PFSK-1 (cell line): Measurements from ENCODE around the gene INTS14.

ENCODE experiments used
- FOXP2 ChIP-seq: optimal IDR thresholded peaks from 2 replicates; pipeline ENCODE3; 2011; ENCODE audit warnings: borderline replicate concordance, control low read depth, inconsistent platforms; ENCODE audit not compliant: insufficient read depth; ENCODE audit errors: extremely low read length, extremely low read depth
- POLR2AphosphoS5 ChIP-seq: IDR thresholded peaks from 2 replicates; pipeline ENCODE4 v1.6.1; 2012; ENCODE audit warnings: low read depth, mild to moderate bottlenecking, control low read depth, low read length, moderate library complexity
- SIN3A ChIP-seq: IDR thresholded peaks from 2 replicates; pipeline ENCODE4 v1.6.1; 2012; ENCODE audit warnings: mild to moderate bottlenecking, low read length, moderate library complexity, borderline replicate concordance; ENCODE audit not compliant: insufficient read depth
- TAF1 ChIP-seq: IDR thresholded peaks from 2 replicates; pipeline ENCODE4 v1.6.1; 2012; ENCODE audit warnings: low read length, control low read depth, borderline replicate concordance; ENCODE audit not compliant: insufficient read depth
- TF ChIP-seq, protein P1 (sequence below), 2 experiments: IDR thresholded peaks; 2 replicates each; pipeline versions ENCODE4 v1.6.1 to v1.8.0; 2011 to 2012; ENCODE audit warnings: low read depth in 2 of 2, low read length in 2 of 2, control low read depth in 1 of 2, inconsistent platforms in 1 of 2, mild to moderate bottlenecking in 1 of 2, moderate library complexity in 1 of 2; ENCODE audit not compliant: insufficient read depth in 1 of 2

The INTS14 gene

DNA sequence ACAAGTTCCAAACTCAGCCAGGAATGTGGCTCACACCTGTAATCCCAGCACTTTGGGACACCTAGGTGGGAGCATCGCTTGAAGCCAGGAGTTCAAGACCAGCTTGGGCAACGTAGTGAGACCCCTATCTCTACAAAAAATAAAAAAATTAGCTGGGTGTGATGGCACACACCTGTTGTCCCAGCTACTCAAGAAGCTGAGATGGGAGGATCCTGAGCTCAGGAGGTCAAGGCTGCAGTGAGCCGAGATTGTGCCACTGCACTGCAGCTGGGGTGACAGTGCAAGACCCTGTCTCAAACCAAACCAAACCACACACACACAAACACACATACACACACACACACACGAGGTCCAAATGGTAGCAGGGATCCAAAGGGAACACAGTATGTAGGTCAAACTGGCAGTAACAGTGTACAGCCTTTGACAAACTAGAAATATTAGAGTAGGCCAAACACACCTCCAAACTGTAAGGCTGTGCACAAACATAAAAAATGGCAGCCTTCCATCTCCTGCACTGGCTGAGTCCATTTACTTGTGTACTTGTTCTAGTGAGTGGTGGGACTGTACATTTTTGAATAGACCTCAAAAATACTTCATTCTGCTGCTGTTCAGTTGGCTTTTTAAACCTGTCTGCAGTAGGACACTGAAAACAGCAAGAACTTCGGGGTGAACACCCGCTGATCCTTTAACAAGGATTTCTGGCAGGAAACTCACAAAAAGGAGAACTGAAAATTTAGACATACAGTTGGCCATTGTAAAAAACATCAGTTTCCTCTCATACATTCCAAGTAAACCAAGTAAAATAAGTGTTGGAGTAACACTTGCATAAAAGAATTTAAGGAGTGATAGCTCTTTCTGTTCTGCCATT lies 33.6 kb downstream of the INTS14 start:
- TF ChIP-seq, protein P1, sequence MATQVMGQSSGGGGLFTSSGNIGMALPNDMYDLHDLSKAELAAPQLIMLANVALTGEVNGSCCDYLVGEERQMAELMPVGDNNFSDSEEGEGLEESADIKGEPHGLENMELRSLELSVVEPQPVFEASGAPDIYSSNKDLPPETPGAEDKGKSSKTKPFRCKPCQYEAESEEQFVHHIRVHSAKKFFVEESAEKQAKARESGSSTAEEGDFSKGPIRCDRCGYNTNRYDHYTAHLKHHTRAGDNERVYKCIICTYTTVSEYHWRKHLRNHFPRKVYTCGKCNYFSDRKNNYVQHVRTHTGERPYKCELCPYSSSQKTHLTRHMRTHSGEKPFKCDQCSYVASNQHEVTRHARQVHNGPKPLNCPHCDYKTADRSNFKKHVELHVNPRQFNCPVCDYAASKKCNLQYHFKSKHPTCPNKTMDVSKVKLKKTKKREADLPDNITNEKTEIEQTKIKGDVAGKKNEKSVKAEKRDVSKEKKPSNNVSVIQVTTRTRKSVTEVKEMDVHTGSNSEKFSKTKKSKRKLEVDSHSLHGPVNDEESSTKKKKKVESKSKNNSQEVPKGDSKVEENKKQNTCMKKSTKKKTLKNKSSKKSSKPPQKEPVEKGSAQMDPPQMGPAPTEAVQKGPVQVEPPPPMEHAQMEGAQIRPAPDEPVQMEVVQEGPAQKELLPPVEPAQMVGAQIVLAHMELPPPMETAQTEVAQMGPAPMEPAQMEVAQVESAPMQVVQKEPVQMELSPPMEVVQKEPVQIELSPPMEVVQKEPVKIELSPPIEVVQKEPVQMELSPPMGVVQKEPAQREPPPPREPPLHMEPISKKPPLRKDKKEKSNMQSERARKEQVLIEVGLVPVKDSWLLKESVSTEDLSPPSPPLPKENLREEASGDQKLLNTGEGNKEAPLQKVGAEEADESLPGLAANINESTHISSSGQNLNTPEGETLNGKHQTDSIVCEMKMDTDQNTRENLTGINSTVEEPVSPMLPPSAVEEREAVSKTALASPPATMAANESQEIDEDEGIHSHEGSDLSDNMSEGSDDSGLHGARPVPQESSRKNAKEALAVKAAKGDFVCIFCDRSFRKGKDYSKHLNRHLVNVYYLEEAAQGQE (IDR thresholded peaks at IDR 0.05; ENCODE audit: insufficient read depth in 1 of 2, low read depth in 2 of 2, low read length in 2 of 2): no peak
- TF ChIP-seq POLR2AphosphoS5: peak; percentile 29; the same call in 1 of the 2 replicates

DNA sequence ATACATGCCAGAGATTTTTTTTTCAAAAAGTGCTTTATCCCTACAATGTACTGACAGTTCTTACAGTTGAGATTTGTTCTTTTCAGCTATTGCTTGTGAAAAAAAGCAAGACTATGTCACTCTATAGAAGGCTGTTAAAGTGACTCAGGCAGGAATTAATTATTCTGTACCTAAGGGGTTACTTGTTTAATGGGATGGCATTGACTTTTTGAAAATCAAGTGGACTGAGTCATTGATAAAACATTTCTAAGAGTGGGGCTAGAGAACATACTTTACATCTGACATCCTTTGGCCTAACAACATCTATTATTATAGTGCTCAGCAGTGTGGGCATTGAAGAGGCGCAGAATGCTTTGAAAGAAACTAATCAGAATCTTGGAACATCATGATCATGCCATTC lies 34.3 kb downstream of the INTS14 start:
- TF ChIP-seq FOXP2 (no peak), POLR2AphosphoS5 (no peak), TAF1 (no peak), SIN3A (no peak)
- TF ChIP-seq, protein P1 (IDR thresholded peaks at IDR 0.05; ENCODE audit: insufficient read depth in 1 of 2, low read depth in 2 of 2, low read length in 2 of 2): no peak

DNA sequence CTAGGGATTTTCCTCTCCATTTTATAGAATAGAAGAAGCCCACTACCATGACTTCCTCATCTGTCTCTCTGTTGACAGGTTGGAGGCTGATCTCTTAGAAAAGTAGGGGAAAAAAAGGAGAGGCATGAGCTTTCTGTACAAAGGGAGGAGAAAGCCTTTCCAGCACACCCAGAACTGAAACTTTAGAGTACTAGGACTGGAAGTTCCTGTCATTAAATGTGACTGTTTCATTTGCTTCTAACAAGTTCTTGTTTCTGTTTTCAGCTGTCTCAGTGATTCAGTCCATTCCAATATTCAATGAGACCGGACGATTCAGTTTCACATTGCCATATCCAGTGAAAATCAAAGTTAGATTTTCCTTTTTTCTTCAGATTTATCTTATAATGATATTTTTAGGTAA lies 39.0 kb downstream of the INTS14 start:
- TF ChIP-seq, protein P1 (IDR thresholded peaks at IDR 0.05; ENCODE audit: insufficient read depth in 1 of 2, low read depth in 2 of 2, low read length in 2 of 2): no peak
- TF ChIP-seq POLR2AphosphoS5 (no peak), TAF1 (no peak), SIN3A (no peak), FOXP2 (no peak)

GRCh38 chr15:65569728-65570127 lies 41.2 kb downstream of the INTS14 start:
- TF ChIP-seq POLR2AphosphoS5 (no peak), FOXP2 (no peak)

DNA sequence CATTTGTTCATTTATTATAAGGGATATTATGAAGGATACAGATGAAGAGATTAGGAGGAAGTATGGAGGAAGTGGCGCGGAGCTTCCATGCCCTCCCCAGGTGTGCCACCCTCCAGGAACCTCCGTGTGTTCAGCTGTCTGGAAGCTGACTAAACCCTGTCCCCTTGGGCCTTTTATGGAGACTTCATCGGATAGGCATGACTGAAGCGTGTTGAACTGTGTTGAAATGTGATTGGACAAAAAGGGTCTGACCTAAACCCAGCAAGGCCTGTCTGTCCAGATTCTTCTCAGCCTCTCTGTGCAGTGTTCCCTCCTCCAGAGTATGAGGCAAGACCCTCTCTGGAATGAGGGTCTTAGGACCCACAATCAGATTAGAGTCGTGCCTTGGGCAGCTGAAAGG lies 49.0 kb downstream of the INTS14 start:
- TF ChIP-seq, protein P1 (IDR thresholded peaks at IDR 0.05; ENCODE audit: insufficient read depth in 1 of 2, low read depth in 2 of 2, low read length in 2 of 2): no peak
- no peak for TF ChIP-seq SIN3A
- no peak for TF ChIP-seq TAF1
- TF ChIP-seq FOXP2: no peak
- no peak for TF ChIP-seq POLR2AphosphoS5
